ENCODE results near the gene KRTAP4-5.

DNA sequence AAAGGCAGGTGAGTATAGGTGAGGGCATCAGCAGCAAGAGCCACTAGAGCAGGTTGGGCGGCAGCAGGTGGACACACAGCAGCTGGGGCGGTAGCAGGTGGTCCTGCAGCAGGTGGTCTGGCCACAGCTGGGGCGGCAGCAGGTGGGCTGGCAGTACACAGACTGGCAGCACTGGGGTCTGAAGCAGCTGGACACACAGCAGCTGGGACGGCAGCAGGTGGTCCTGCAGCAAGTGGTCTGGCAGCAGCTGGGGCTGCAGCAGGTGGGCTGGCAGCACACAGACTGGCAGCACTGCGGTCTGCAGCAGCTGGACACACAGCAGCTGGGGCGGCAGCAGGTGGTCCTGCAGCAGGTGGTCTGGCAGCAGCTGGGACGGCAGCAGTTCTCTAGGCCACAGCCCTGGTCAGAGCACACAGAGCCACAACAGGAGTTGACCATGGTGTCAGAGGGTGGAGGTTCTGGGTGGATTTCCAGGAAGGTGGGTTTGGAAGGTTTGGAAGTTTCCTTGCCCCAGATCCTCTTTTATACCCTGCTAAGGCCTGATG, 28.2 kb upstream of the KRTAP4-5 start, which contains the start of gene KRTAP4-2:
- TF ChIP-seq, protein P1, sequence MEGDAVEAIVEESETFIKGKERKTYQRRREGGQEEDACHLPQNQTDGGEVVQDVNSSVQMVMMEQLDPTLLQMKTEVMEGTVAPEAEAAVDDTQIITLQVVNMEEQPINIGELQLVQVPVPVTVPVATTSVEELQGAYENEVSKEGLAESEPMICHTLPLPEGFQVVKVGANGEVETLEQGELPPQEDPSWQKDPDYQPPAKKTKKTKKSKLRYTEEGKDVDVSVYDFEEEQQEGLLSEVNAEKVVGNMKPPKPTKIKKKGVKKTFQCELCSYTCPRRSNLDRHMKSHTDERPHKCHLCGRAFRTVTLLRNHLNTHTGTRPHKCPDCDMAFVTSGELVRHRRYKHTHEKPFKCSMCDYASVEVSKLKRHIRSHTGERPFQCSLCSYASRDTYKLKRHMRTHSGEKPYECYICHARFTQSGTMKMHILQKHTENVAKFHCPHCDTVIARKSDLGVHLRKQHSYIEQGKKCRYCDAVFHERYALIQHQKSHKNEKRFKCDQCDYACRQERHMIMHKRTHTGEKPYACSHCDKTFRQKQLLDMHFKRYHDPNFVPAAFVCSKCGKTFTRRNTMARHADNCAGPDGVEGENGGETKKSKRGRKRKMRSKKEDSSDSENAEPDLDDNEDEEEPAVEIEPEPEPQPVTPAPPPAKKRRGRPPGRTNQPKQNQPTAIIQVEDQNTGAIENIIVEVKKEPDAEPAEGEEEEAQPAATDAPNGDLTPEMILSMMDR (conservative IDR thresholded peaks at IDR 0.05; ENCODE audit: low read length) = no peak
- TF ChIP-seq EZH2phosphoT487 (IDR thresholded peaks at IDR 0.05; ENCODE audit: borderline replicate concordance, low read depth, low read length) = no peak

Measured in OCI-LY7 (cell line).